Lower leg skin (tissue), 4 donors: Measurements from ENCODE around the gene WFS1. TPM values are rescaled to one million over a fixed set of nuclear protein-coding genes. Genes with fewer than 3 reads are reported as not detected.

Experiments used
- DNase-seq, 2 donors: peaks; one replicate each; pipeline ENCODE4 v3.0.0-alpha.2; 2019; ENCODE audit warnings: low spot score in 2 of 2
- H3K4me3 ChIP-seq: fragments of 200-600 bp; sonication (generic); 2 replicates; pipeline ENCODE4 v1.5.1; 2017; ENCODE audit warnings: mild to moderate bottlenecking, low read depth; ENCODE audit not compliant: poor library complexity, severe bottlenecking
- POLR2A ChIP-seq, 2 donors: fragments of 450-650 bp; IDR thresholded peaks; one replicate each; pipeline ENCODE4 v1.6.1; 2016 to 2017; ENCODE audit warnings: antibody characterized with exemption in 2 of 2, mild to moderate bottlenecking in 1 of 2, moderate library complexity in 1 of 2
- WGBS, 2 donors: methylation state at CpG; one replicate each; pipeline ENCODE4 v1.1.5; 2018; 5-methylcytosine and 5-hydroxymethylcytosine counted together
- intact Hi-C: fragments of 100-400 bp; cut with DNase I; formaldehyde crosslinking; loops from one replicate; pipeline ENCODE4 v1.15.0; 2023; ENCODE audit warnings: low total_unique reads
- total RNA-seq, 4 donors: library from RNA; depleted of rRNA; stranded (reverse); fragments of >200 nt; gene quantifications; one replicate each; pipeline ENCODE4 v1.1.0, GENCODE V29; 2016
- TF ChIP-seq, protein P1 (sequence below), 3 donors: fragments of 450-650 bp; IDR thresholded peaks; one replicate each; pipeline ENCODE4 v1.5.1; 2016; ENCODE audit warnings: antibody characterized with exemption in 3 of 3, mild to moderate bottlenecking in 3 of 3, moderate library complexity in 2 of 3

WFS1 gene
- total RNA-seq, 4 donors from 2014 or later: 39.4 to 48.6 (median 45.1) TPM

DNA sequence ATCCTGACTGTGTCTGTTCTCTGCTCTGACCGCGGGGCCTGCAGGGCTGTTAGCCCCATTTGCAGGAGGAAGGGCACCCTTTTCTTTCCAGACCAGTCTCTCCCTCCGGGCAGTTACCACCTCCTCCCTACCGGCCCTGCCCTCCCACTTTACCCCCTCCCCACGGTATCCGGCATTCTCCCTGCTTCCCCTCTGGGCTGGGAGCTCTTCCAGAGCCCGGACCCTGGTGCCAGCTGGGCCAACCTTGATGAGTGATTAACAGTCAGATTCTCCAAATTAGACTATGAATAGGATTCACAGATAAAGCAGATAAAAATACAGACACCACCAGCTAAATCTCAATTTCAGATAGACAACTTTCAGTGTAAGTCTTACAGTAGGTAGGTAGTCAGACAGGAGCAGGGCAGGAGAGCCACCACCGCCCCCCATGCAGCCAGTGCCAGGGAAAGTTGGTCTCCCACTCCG lies 23.4 kb upstream of the WFS1 start:
- no peak for DNase-seq
- intact Hi-C loops: loop anchor here (10.0 kb wide), 1 partner anchor 309 kb away; no protein-coding TSS in a partner anchor
- H3K4me3 ChIP-seq: no peak overlapping the region
- no peak for TF ChIP-seq POLR2A (IDR thresholded peaks at IDR 0.05)
- TF ChIP-seq, protein P1, sequence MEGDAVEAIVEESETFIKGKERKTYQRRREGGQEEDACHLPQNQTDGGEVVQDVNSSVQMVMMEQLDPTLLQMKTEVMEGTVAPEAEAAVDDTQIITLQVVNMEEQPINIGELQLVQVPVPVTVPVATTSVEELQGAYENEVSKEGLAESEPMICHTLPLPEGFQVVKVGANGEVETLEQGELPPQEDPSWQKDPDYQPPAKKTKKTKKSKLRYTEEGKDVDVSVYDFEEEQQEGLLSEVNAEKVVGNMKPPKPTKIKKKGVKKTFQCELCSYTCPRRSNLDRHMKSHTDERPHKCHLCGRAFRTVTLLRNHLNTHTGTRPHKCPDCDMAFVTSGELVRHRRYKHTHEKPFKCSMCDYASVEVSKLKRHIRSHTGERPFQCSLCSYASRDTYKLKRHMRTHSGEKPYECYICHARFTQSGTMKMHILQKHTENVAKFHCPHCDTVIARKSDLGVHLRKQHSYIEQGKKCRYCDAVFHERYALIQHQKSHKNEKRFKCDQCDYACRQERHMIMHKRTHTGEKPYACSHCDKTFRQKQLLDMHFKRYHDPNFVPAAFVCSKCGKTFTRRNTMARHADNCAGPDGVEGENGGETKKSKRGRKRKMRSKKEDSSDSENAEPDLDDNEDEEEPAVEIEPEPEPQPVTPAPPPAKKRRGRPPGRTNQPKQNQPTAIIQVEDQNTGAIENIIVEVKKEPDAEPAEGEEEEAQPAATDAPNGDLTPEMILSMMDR (IDR thresholded peaks at IDR 0.05): no peak
- WGBS, 2 donors: 46 to 54% methylated on average over 9 of the region's 9 CpGs

DNA sequence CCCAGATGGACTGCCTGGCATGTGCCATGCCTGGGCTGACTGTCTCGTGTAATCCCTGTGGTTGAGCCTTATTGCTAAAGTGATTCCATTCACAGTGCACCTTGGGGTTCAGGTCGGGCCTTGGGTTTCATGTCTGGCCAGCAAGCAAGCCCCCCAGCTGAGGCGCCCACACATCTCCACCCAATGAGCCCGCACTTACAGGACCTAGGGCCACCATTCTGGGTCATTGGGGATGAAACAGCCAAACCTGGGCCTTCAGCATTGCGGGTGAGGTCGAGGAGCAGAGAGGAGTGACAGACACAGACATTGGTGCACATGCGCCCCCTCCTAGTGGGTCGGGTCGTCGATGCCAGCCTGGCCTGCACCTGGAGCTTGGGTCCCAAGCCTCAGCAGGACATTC lies 21.3 kb upstream of the WFS1 start:
- WGBS, 2 donors: 73 to 85% methylated on average over 9 to 10 of the region's 10 CpGs
- no peak for DNase-seq
- no peak for TF ChIP-seq POLR2A (IDR thresholded peaks at IDR 0.05)
- no peak overlapping the region for H3K4me3 ChIP-seq
- intact Hi-C loops: loop anchor here (10.0 kb wide), 1 partner anchor 306 kb away; no protein-coding TSS in a partner anchor

DNA sequence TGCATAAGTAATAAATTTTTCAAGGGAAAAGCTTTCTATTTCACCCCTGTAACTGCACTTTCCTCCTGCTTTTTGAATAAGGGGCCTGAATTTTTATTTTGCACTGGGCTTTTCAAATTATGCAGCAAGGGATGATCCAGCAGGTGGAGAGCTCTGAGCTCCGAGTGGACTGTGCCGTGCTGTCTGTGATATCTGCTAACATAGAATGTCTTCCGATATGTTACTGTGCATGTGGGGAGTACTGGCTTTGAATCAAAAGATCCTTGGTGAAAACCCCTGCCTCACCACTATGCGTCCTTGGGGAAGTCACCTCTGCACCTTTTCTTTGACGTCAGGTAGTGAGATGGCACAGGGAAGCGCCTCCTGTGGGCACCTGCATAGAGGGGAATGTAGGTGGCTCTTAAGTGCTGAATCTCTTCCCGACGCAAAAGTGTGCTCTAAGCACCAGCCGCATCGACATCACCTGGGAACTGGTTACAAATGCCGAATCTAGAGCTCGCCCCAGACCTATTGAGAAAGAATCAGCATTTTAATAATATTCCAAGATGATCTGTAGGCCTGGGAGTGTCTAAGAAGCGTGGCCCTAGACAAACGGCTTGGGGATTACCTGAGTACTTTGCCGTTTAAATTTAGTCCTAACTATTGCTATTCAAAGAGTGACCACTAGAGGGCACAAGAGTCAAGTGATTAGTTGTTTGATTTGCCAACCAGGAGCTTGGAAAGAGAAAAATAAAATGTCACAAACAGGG lies 19.2 kb upstream of the WFS1 start:
- intact Hi-C loops: loop anchor here (2.0 kb wide), 1 partner anchor 76 kb away; no protein-coding TSS in a partner anchor
- 13 to 14% methylated on average over 15 of the region's 15 CpGs for WGBS, 2 donors
- no peak for DNase-seq

DNA sequence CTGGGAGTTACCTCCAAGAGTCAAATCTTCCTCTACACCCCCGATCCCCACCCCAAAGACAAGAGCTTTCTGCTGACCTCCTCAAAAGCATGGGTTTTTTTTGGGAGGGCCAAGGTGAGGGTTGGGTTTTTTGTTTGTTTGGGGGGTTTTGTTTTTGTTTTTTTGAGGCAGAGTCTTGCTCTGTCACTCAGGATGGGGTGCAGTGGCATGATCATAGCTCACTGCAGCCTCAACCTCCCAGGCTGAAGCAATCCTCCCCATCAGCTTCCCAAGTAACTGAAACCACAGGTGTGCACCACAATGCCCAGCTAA lies 18.7 kb upstream of the WFS1 start:
- TF ChIP-seq POLR2A (IDR thresholded peaks at IDR 0.05): no peak
- TF ChIP-seq, protein P1 (IDR thresholded peaks at IDR 0.05): no peak
- intact Hi-C loops: loop anchor here (2.0 kb wide), 1 partner anchor 76 kb away; no protein-coding TSS in a partner anchor
- no peak overlapping the region for H3K4me3 ChIP-seq
- DNase-seq: no peak
- WGBS, 2 donors: 0% methylated on average over 1 of the region's 1 CpG

More for the DNA sequence above, 19.2 kb upstream of the WFS1 start:
- H3K4me3 ChIP-seq: no peak overlapping the region
- TF ChIP-seq, protein P1 (IDR thresholded peaks at IDR 0.05): peak in 1 of 3 donors; percentile 35
- TF ChIP-seq POLR2A (IDR thresholded peaks at IDR 0.05): no peak

DNA sequence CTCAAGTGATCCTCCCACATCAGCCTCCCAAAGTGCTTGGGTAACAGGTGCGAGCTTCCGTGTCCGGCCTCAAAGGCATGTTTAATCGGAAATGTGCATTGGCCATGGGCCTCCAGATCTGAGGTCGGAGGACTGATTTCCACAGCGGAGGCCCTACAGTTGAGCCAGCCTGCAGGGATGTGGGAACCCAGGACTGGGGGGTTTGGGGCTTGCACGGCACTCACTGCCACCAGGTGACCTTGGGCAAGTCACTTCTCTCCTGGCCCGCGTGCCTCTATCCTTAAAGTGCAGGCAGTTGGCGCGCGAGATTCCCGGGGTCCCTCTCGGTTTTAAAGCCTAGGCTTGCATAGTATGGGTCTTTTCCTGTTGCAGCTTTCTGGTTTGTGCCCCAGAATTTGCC lies 18.3 kb upstream of the WFS1 start:
- no peak for TF ChIP-seq POLR2A (IDR thresholded peaks at IDR 0.05)
- TF ChIP-seq, protein P1 (IDR thresholded peaks at IDR 0.05): no peak
- H3K4me3 ChIP-seq: no peak overlapping the region
- intact Hi-C loops: loop anchor here (2.0 kb wide), 1 partner anchor 75 kb away; no protein-coding TSS in a partner anchor
- 88 to 93% methylated on average over 14 of the region's 14 CpGs for WGBS, 2 donors
- no peak for DNase-seq

DNA sequence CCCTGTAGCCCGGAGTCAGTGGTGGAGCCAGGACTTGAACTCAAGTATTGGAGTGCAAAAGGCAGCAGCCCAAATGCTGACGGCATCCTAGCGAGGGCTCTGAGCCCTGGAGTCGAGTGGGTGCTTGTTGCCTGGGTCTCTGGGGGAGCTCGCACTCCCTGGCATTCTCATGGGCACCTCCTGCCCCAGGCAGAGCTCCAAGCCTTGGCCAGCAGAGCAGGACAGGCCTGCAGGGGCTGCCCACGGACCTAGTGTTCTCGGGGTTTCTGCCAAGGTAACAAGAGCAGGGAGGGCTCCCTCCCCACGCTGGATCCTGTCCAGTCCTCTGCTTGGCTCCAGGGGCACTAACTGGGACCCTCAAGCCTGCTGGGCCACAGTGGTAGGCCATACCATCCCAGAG lies 17.6 kb upstream of the WFS1 start:
- TF ChIP-seq, protein P1 (IDR thresholded peaks at IDR 0.05): no peak
- no peak for TF ChIP-seq POLR2A (IDR thresholded peaks at IDR 0.05)
- intact Hi-C loops: no loop called here
- DNase-seq: no peak
- no peak overlapping the region for H3K4me3 ChIP-seq
- 66 to 100% methylated on average over 1 to 8 of the region's 8 CpGs for WGBS, 2 donors
